Hepatocyte (in vitro differentiated cells): ENCODE measurements around the gene C5orf47. TPM values are rescaled to one million over a fixed set of nuclear protein-coding genes. Genes with fewer than 3 reads are reported as not detected.

Source experiments
- DNase-seq: peaks from one replicate; pipeline ENCODE4 v3.0.0-alpha.2; 2016; ENCODE audit warnings: low spot score
- H2AFZ ChIP-seq: fragments of 200-600 bp; sonication (generic); 2 replicates; pipeline ENCODE4 v1.6.0; 2016; ENCODE audit warnings: antibody characterized with exemption, mild to moderate bottlenecking
- H3K27ac ChIP-seq: fragments of 200-600 bp; sonication (generic); 2 replicates; pipeline ENCODE4 v1.5.1; 2016; ENCODE audit warnings: mild to moderate bottlenecking
- H3K27me3 ChIP-seq: fragments of 200-600 bp; sonication (generic); 2 replicates; pipeline ENCODE4 v1.6.1; 2016
- H3K36me3 ChIP-seq: fragments of 200-600 bp; sonication (generic); replicated peaks from 2 replicates; pipeline ENCODE4 v1.5.1; 2016; ENCODE audit warnings: low read depth; ENCODE audit not compliant: insufficient read depth
- H3K4me1 ChIP-seq: fragments of 200-600 bp; sonication (generic); 2 replicates; pipeline ENCODE4 v1.5.1; 2016; ENCODE audit warnings: mild to moderate bottlenecking, moderate library complexity; ENCODE audit not compliant: insufficient read depth
- H3K4me2 ChIP-seq: fragments of 200-600 bp; sonication (generic); 2 replicates; pipeline ENCODE4 v1.6.0; 2016
- H3K4me3 ChIP-seq: fragments of 200-600 bp; sonication (generic); 2 replicates; pipeline ENCODE4 v1.5.1; 2016; ENCODE audit warnings: mild to moderate bottlenecking
- H3K79me2 ChIP-seq: fragments of 200-600 bp; sonication (generic); 2 replicates; pipeline ENCODE4 v1.6.0; 2017; ENCODE audit warnings: mild to moderate bottlenecking
- H3K9me2 ChIP-seq: fragments of 200-600 bp; sonication (generic); replicated peaks from 2 replicates; pipeline ENCODE4 v1.6.0; 2017; ENCODE audit warnings: mild to moderate bottlenecking; ENCODE audit not compliant: insufficient read depth
- H3K9me3 ChIP-seq: fragments of 200-600 bp; sonication (generic); 2 replicates; pipeline ENCODE4 v1.5.1; 2016; ENCODE audit warnings: low read depth, mild to moderate bottlenecking
- H4K20me1 ChIP-seq: fragments of 200-600 bp; sonication (generic); 2 replicates; pipeline ENCODE4 v1.6.0; 2016; ENCODE audit warnings: mild to moderate bottlenecking; ENCODE audit not compliant: insufficient read depth, poor library complexity, severe bottlenecking
- CTCF ChIP-seq: fragments of 200-600 bp; sonication (generic); IDR thresholded peaks from 2 replicates; pipeline ENCODE4 v1.5.1; 2016; ENCODE audit warnings: antibody characterized with exemption, mild to moderate bottlenecking; ENCODE audit not compliant: poor library complexity
- EZH2 ChIP-seq: fragments of 200-600 bp; sonication (generic); IDR thresholded peaks from 2 replicates; pipeline ENCODE4 v1.6.1; 2016; ENCODE audit warnings: antibody characterized with exemption, mild to moderate bottlenecking, borderline replicate concordance
- EZH2phosphoT487 ChIP-seq: fragments of 200-600 bp; sonication (generic); IDR thresholded peaks from one replicate; pipeline ENCODE4 v1.6.1; 2018; ENCODE audit warnings: antibody characterized with exemption, mild to moderate bottlenecking, low read depth, moderate library complexity; ENCODE audit not compliant: unreplicated experiment, severe bottlenecking
- WGBS: methylation state at CpG from one replicate; pipeline ENCODE4 v1.1.6; 2016; ENCODE audit warnings: low lambda C conversion rate; ENCODE audit errors: missing lambda C conversion rate; 5-methylcytosine and 5-hydroxymethylcytosine counted together
- polyA plus RNA-seq: library from polyadenylated mRNA; unstranded; fragments of >200 nt; fragmentation: Nextera tagmentation; extraction: Ambion mirVana; gene quantifications from 2 replicates; pipeline ENCODE4 v1.2.1, GENCODE V29; 2016
- total RNA-seq: library from RNA; depleted of rRNA; stranded (reverse); fragments of >200 nt; gene quantifications from 2 replicates; pipeline ENCODE4 v1.2.3, GENCODE V29; 2014

C5orf47 gene
- total and polyA plus RNA-seq, 2 experiments from 2014 or later: 0.07 to 0.28 TPM

GRCh38 chr5:173971681-173972345 is 17.2 kb upstream of the C5orf47 start:
- Histone ChIP-seq H3K4me2 (no peak overlapping the region), H3K27me3 (no peaks in the 10 kb centered on the region), H4K20me1 (no peaks in the 10 kb centered on the region), H3K79me2 (no peaks in the 10 kb centered on the region), H3K9me3 (no peaks in the 10 kb centered on the region), H3K9me2 (no peaks in the 10 kb centered on the region), H2AFZ (no peak overlapping the region), H3K4me3 (no peak overlapping the region), H3K27ac (no peak overlapping the region), H3K4me1 (peaks cover 27% of the 10 kb centered on the region), H3K36me3 (no peaks in the 10 kb centered on the region)
- no peak for DNase-seq
- 95% methylated on average over 5 of the region's 5 CpGs for WGBS
- no peak for TF ChIP-seq CTCF
- TF ChIP-seq EZH2: no peak
- no peak for TF ChIP-seq EZH2phosphoT487

- peak overlapping the region; percentile 54 for H2AFZ ChIP-seq
- 67% methylated on average over 6 of the region's 6 CpGs for WGBS
- TF ChIP-seq EZH2: no peak
- no peak for TF ChIP-seq CTCF
- TF ChIP-seq EZH2phosphoT487: no peak
- H3K79me2 ChIP-seq: no peaks in the 10 kb centered on the region
- peak overlapping the region; percentile 79 for H3K4me2 ChIP-seq
- H3K9me2 ChIP-seq: no peaks in the 10 kb centered on the region
- no peaks in the 10 kb centered on the region for H4K20me1 ChIP-seq
- no peaks in the 10 kb centered on the region for H3K27me3 ChIP-seq
- peak overlapping the region; percentile 26 for H3K27ac ChIP-seq
- H3K4me1 ChIP-seq: peaks cover 27% of the 10 kb centered on the region
- no peak overlapping the region for H3K4me3 ChIP-seq
- H3K36me3 ChIP-seq: no peaks in the 10 kb centered on the region
- no peaks in the 10 kb centered on the region for H3K9me3 ChIP-seq
- no peak for DNase-seq
Observed at GRCh38 chr5:173972607-173972924, 16.4 kb upstream of the C5orf47 start.

GRCh38 chr5:173972925-173973615 is 15.9 kb upstream of the C5orf47 start:
- H4K20me1 ChIP-seq: no peaks in the 10 kb centered on the region

More at GRCh38 chr5:173972925-173973615, 15.9 kb upstream of the C5orf47 start:
- TF ChIP-seq EZH2 (no peak), CTCF (peak; percentile 96)
- Histone ChIP-seq H3K27ac (peak overlapping the region; percentile 74), H3K36me3 (no peaks in the 10 kb centered on the region), H3K9me2 (no peaks in the 10 kb centered on the region), H3K4me2 (peak overlapping the region; percentile 79), H3K9me3 (no peaks in the 10 kb centered on the region), H3K4me1 (peaks cover 27% of the 10 kb centered on the region), H3K27me3 (no peaks in the 10 kb centered on the region), H2AFZ (peak overlapping the region; percentile 54), H3K4me3 (peak overlapping the region; percentile 25), H3K79me2 (no peaks in the 10 kb centered on the region)
- peak; percentile 92 for DNase-seq
- WGBS: 17% methylated on average over 29 of the region's 30 CpGs
